Measurements from ENCODE around the gene MAST2. TPM values are rescaled to one million over a fixed set of nuclear protein-coding genes. Genes with fewer than 3 reads are reported as not detected.

The MAST2 gene
- total RNA-seq, 1 experiment from 2014 or later, result 37.2 TPM

GRCh38 chr1:46012236-46012635 lies 208.8 kb downstream of the MAST2 start:
- DNase-seq (ENCODE audit: low spot score) (no peak), ATAC-seq (no peak)
- Mint-ChIP-seq H3K9me3 (no peaks in the 10 kb centered on the region), H3K27ac (no peak overlapping the region), H3K36me3 (peaks cover 51% of the 10 kb centered on the region), H3K27me3 (ENCODE audit: low read depth) (no peaks in the 10 kb centered on the region), H3K4me1 (no peaks in the 10 kb centered on the region), H3K4me3 (no peak overlapping the region)
- CTCF ChIA-PET, result no interaction called here
- TF ChIP-seq PRDM15 (CRISPR knock-in tag; IDR thresholded peaks at IDR 0.05) (no peak), NR3C1 (CRISPR knock-in tag; conservative IDR thresholded peaks at IDR 0.05; ENCODE audit: low read depth) (no peak), ZNF317 (CRISPR knock-in tag; IDR thresholded peaks at IDR 0.05; ENCODE audit: borderline replicate concordance, low read depth) (no peak), GABPB1 (CRISPR knock-in tag; IDR thresholded peaks at IDR 0.05) (no peak), STAT6 (CRISPR knock-in tag; conservative IDR thresholded peaks at IDR 0.05; ENCODE audit: low read depth) (no peak), SOX15 (CRISPR knock-in tag; IDR thresholded peaks at IDR 0.05) (no peak), NR2C2 (CRISPR knock-in tag; IDR thresholded peaks at IDR 0.05) (no peak), MYBL2 (CRISPR knock-in tag; IDR thresholded peaks at IDR 0.05) (no peak), PREB (CRISPR knock-in tag; IDR thresholded peaks at IDR 0.05; ENCODE audit: borderline replicate concordance) (no peak), NR1H2 (CRISPR knock-in tag; IDR thresholded peaks at IDR 0.05) (no peak), GTF2I (CRISPR knock-in tag; conservative IDR thresholded peaks at IDR 0.05) (no peak), PRRX2 (CRISPR knock-in tag; IDR thresholded peaks at IDR 0.05) (no peak), ERG (CRISPR knock-in tag; IDR thresholded peaks at IDR 0.05) (no peak), ZNF532 (CRISPR knock-in tag; IDR thresholded peaks at IDR 0.05; ENCODE audit: borderline replicate concordance) (no peak)
- TF ChIP-seq, protein P1, sequence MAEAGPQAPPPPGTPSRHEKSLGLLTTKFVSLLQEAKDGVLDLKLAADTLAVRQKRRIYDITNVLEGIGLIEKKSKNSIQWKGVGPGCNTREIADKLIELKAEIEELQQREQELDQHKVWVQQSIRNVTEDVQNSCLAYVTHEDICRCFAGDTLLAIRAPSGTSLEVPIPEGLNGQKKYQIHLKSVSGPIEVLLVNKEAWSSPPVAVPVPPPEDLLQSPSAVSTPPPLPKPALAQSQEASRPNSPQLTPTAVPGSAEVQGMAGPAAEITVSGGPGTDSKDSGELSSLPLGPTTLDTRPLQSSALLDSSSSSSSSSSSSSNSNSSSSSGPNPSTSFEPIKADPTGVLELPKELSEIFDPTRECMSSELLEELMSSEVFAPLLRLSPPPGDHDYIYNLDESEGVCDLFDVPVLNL (CRISPR knock-in tag; IDR thresholded peaks at IDR 0.05; ENCODE audit: borderline replicate concordance, low read depth), result no peak
- TF ChIP-seq, protein P2, sequence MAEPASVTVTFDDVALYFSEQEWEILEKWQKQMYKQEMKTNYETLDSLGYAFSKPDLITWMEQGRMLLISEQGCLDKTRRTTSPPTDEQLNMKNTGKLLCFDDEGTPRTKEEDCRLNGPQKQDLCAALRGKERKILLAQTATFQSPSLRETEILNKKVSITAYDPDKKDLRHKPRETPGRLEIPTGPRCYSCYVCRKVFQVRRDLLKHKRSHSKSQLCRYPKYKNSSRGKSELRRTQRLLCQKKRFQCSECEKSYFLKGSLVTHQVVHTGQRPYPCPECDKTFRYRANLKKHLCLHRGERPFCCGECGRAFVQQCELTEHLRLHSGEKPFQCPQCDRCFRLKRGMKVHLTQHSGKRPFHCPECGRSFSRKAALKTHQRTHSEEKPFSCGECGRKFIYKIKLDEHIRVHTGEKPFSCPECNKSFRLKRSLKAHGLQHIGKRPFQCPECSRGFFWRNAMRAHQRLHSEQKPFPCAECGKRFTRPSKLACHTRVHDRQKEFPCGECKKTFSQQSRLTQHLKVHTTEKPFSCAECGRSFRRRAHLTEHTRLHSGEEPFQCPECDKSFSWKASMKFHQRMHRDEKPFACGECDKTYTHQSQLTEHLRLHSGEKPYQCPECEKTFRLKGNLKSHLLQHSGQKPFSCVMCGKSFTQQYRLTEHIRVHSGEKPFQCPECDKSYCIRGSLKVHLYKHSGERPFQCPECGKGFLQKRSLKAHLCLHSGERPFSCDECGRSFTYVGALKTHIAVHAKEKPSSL (CRISPR knock-in tag; conservative IDR thresholded peaks at IDR 0.05), result no peak
- TF ChIP-seq, protein P3, sequence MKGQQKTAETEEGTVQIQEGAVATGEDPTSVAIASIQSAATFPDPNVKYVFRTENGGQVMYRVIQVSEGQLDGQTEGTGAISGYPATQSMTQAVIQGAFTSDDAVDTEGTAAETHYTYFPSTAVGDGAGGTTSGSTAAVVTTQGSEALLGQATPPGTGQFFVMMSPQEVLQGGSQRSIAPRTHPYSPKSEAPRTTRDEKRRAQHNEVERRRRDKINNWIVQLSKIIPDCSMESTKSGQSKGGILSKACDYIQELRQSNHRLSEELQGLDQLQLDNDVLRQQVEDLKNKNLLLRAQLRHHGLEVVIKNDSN (CRISPR knock-in tag; IDR thresholded peaks at IDR 0.05), result no peak
- TF ChIP-seq, protein P4, sequence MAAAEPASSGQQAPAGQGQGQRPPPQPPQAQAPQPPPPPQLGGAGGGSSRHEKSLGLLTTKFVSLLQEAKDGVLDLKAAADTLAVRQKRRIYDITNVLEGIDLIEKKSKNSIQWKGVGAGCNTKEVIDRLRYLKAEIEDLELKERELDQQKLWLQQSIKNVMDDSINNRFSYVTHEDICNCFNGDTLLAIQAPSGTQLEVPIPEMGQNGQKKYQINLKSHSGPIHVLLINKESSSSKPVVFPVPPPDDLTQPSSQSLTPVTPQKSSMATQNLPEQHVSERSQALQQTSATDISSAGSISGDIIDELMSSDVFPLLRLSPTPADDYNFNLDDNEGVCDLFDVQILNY (CRISPR knock-in tag; IDR thresholded peaks at IDR 0.05), result no peak
- POLR2A ChIA-PET, result no interaction called here
